ENCODE data around the gene TMEM171.

- TF ChIP-seq CTCF (IDR thresholded peaks at IDR 0.05): no peak
- no peak for TF ChIP-seq EZH2 (IDR thresholded peaks at IDR 0.05; ENCODE audit: borderline replicate concordance, insufficient read depth, low read depth, low read length, poor library complexity, severe bottlenecking)
Observed at GRCh38 chr5:73126381-73126780, 6.0 kb downstream of the TMEM171 start.

Data from B cell (primary cell).